Lung (tissue), 12 donors: Measurements from ENCODE around the gene C2orf81. TPM values are rescaled to one million over a fixed set of nuclear protein-coding genes. Genes with fewer than 3 reads are reported as not detected.
"Not testable (repeated sequence)": the region's sequence is repeated elsewhere in the genome, so short reads cannot be mapped to it uniquely, and the experiment has no call there.

Experiments
- ATAC-seq: fragments of 200-7000 bp; cut with Tn5 transposase; one replicate; pipeline ENCODE4 v1.9.1; 2020; ENCODE audit warnings: moderate number of reproducible peaks; ENCODE audit not compliant: insufficient read depth, low FRiP score
- DNase-seq, 3 donors: peaks; one replicate each; pipeline ENCODE4 v3.0.0-alpha.2; 2013 to 2017
- H3K27ac ChIP-seq, 2 donors: one replicate each; pipeline ENCODE4 v1.5.1; 2013; ENCODE audit warnings: mild to moderate bottlenecking in 2 of 2, moderate library complexity in 2 of 2, control low read depth in 1 of 2, inconsistent platforms in 1 of 2, low read depth in 1 of 2, low read length in 1 of 2
- H3K27me3 ChIP-seq, 3 donors: one replicate each; pipeline ENCODE4 v1.5.1; 2013; ENCODE audit warnings: low read length in 2 of 3; ENCODE audit not compliant: control insufficient read depth in 3 of 3, insufficient read depth in 3 of 3
- H3K36me3 ChIP-seq, 4 donors: one replicate each; pipeline ENCODE4 v1.5.1; 2013; ENCODE audit warnings: low read length in 4 of 4, mild to moderate bottlenecking in 1 of 4, moderate library complexity in 1 of 4; ENCODE audit not compliant: control insufficient read depth in 4 of 4, insufficient read depth in 4 of 4
- H3K4me1 ChIP-seq, 5 donors: one replicate each; pipeline ENCODE4 v1.5.1; 2013; ENCODE audit warnings: low read length in 5 of 5, mild to moderate bottlenecking in 2 of 5, moderate library complexity in 1 of 5; ENCODE audit not compliant: control insufficient read depth in 5 of 5, insufficient read depth in 5 of 5
- H3K4me3 ChIP-seq: one replicate; pipeline ENCODE4 v1.5.1; 2013; ENCODE audit warnings: mild to moderate bottlenecking, control low read depth, moderate library complexity
- H3K9ac ChIP-seq, 2 donors: one replicate each; pipeline ENCODE4 v1.5.1; 2013; ENCODE audit warnings: low read length in 2 of 2, control low read depth in 1 of 2; ENCODE audit not compliant: insufficient read depth in 1 of 2
- H3K9me3 ChIP-seq, 4 donors: one replicate each; pipeline ENCODE4 v1.5.1; 2013; ENCODE audit warnings: low read length in 3 of 4, mild to moderate bottlenecking in 1 of 4, moderate library complexity in 1 of 4; ENCODE audit not compliant: control insufficient read depth in 4 of 4, insufficient read depth in 3 of 4
- CTCF ChIP-seq: IDR thresholded peaks from 2 replicates; pipeline ENCODE4 v1.5.1; 2012; ENCODE audit warnings: mild to moderate bottlenecking; ENCODE audit errors: control extremely low read depth, extremely low read depth
- WGBS, 2 donors: extraction: QIAGEN DNeasy Blood & Tissue Kit; methylation state at CpG; one replicate each; pipeline ENCODE4 v1.1.7; 2013; 5-methylcytosine and 5-hydroxymethylcytosine counted together
- polyA plus RNA-seq, 2 donors: library from polyadenylated mRNA; stranded (reverse); fragments of 200-250 nt; gene quantifications; one replicate each; pipeline ENCODE4 v1.2.1, GENCODE V29; 2013
- total RNA-seq, 2 donors: library from RNA; depleted of rRNA in 1 of 2; stranded (reverse); fragments of >200 nt in 1 of 2; gene quantifications; one replicate each; pipeline ENCODE4 v1.2.1, GENCODE V29; 2014 to 2021
- donor health status: control.
- donor health status: control.
- donor health status: Bipolar disorder and iron deficiency.
- donor health status: healthy.
- donor health status: DM: yes; HTN: yes; CAD: no.

C2orf81 gene
- total and polyA plus RNA-seq, 4 donors: 3.4 to 16.9 (median 7.3) TPM

GRCh38 chr2:74448771-74449170 lies 27.4 kb upstream of the C2orf81 start:
- no peak for TF ChIP-seq CTCF
- ATAC-seq (no peak), DNase-seq (no peak)
- H3K36me3 ChIP-seq: no peaks in the 10 kb centered on the region
- no peak overlapping the region for H3K9ac ChIP-seq
- H3K9me3 ChIP-seq: no peaks in the 10 kb centered on the region
- H3K27ac ChIP-seq: no peak overlapping the region
- no peak overlapping the region for H3K4me3 ChIP-seq
- WGBS, 2 donors: 87 to 88% methylated on average over 2 of the region's 2 CpGs
- no peaks in the 10 kb centered on the region for H3K27me3 ChIP-seq
- H3K4me1 ChIP-seq: peaks cover 0 to 12% (median 3%) of the 10 kb centered on the region in 5 donors

- no peak for TF ChIP-seq CTCF
- ATAC-seq (no peak), DNase-seq (no peak)
- peaks cover 0 to 13% (median 3%) of the 10 kb centered on the region in 5 donors for H3K4me1 ChIP-seq
- no peak overlapping the region for H3K9ac ChIP-seq
- H3K36me3 ChIP-seq: no peaks in the 10 kb centered on the region
- no peak overlapping the region for H3K4me3 ChIP-seq
- no peaks in the 10 kb centered on the region for H3K27me3 ChIP-seq
- WGBS, 2 donors: 88 to 94% methylated on average over 5 of the region's 5 CpGs
- H3K9me3 ChIP-seq: no peaks in the 10 kb centered on the region
- no peak overlapping the region for H3K27ac ChIP-seq
Measured at GRCh38 chr2:74447230-74447999, 26.0 kb upstream of the C2orf81 start.

- no peak for TF ChIP-seq CTCF
- Histone ChIP-seq H3K4me1 (peaks cover 0 to 24% (median 9%) of the 10 kb centered on the region in 5 donors), H3K36me3 (no peaks in the 10 kb centered on the region), H3K27me3 (no peaks in the 10 kb centered on the region), H3K4me3 (no peak overlapping the region), H3K9me3 (no peaks in the 10 kb centered on the region), H3K9ac (peak overlapping the region in 1 of 2 donors; percentile 66), H3K27ac (no peak overlapping the region)
- 28 to 33% methylated on average over 5 of the region's 5 CpGs for WGBS, 2 donors
- no peak for DNase-seq
- no peak for ATAC-seq
Measured at GRCh38 chr2:74444498-74445318, 23.3 kb upstream of the C2orf81 start.

GRCh38 chr2:74442483-74443297 lies 21.3 kb upstream of the C2orf81 start:
- H3K4me3 ChIP-seq, H3K27me3 ChIP-seq, ATAC-seq, DNase-seq, H3K9me3 ChIP-seq, H3K36me3 ChIP-seq: not testable (repeated sequence)
- peaks cover 0 to 44% (median 20%) of the 10 kb centered on the region in 5 donors for H3K4me1 ChIP-seq
- WGBS, 2 donors: 89 to 90% methylated on average over 16 of the region's 16 CpGs
- peak overlapping the region in 1 of 2 donors; percentile 29 for H3K9ac ChIP-seq
- peak overlapping the region in 1 of 2 donors; percentile 41 for H3K27ac ChIP-seq
